H1 (cell line): ENCODE results near the gene COL26A1. TPM values are rescaled to one million over a fixed set of nuclear protein-coding genes. Genes with fewer than 3 reads are reported as not detected.

ENCODE experiments used
- CBX5 ChIP-seq: fragments of 300-800, 300-1000 bp; sonication (generic); IDR thresholded peaks from 2 replicates; pipeline ENCODE4 v1.7.1; 2016; ENCODE audit warnings: antibody characterized with exemption, low read length, low read depth
- CHD1 ChIP-seq: IDR thresholded peaks from 2 replicates; pipeline ENCODE4 v1.6.1; 2012; ENCODE audit warnings: low read depth, low read length, improper control_type of control experiment
- EZH2 ChIP-seq: fragments of 200-600 bp; sonication (generic); IDR thresholded peaks from 2 replicates; pipeline ENCODE4 v1.7.1; 2012; ENCODE audit warnings: low read depth, mild to moderate bottlenecking, moderate library complexity, low read length, inconsistent platforms; ENCODE audit not compliant: severe bottlenecking
- POLR2AphosphoS5 ChIP-seq: IDR thresholded peaks from 2 replicates; pipeline ENCODE4 v1.6.1; 2011; ENCODE audit warnings: low read depth, low read length
- RXRA ChIP-seq: IDR thresholded peaks from 2 replicates; pipeline ENCODE4 v1.6.1; 2011; ENCODE audit warnings: low read depth, mild to moderate bottlenecking, low read length, moderate library complexity; ENCODE audit not compliant: insufficient read depth
- SIN3A ChIP-seq, 2 experiments: IDR thresholded peaks in 1 of 2; conservative IDR thresholded peaks in 1 of 2; 2 replicates each; pipeline ENCODE4 v1.6.1; 2011 to 2012; ENCODE audit warnings: low read length in 2 of 2, improper control_type of control experiment in 1 of 2, low read depth in 1 of 2, mild to moderate bottlenecking in 1 of 2
- SIX5 ChIP-seq: IDR thresholded peaks from 2 replicates; pipeline ENCODE4 v1.6.1; 2011; ENCODE audit warnings: mild to moderate bottlenecking, low read depth, low read length
- TBP ChIP-seq: IDR thresholded peaks from 2 replicates; pipeline ENCODE4 v1.6.1; 2011; ENCODE audit warnings: low read depth, low read length, improper control_type of control experiment
- ZNF274 ChIP-seq: IDR thresholded peaks from 2 replicates; pipeline ENCODE4 v1.7.0; 2012; ENCODE audit warnings: low read length, borderline replicate concordance; ENCODE audit errors: extremely low read depth
- polyA plus RNA-seq, 7 experiments: library from polyadenylated mRNA; depleted of rRNA in 3 of 7; stranded (reverse) in 5 of 7; unstranded in 2 of 7; fragments of >200 nt in 5 of 7; fragments of 200-250 nt in 2 of 7; gene quantifications; 1 replicate in 5 of 7; 2 replicates in 1 of 7; 4 replicates in 1 of 7; pipeline versions ENCODE4 v1.2.1 to v1.2.3, GENCODE V29; 2011 to 2013; ENCODE audit warnings: missing spikeins in 2 of 7, mixed read lengths in 2 of 7
- total RNA-seq: library from RNA; stranded (reverse); fragmentation: NEBNext Ultra II Directional; extraction: Animal tissue kit (Norgen Biotek cat#: 25700); gene quantifications from 2 replicates; pipeline ENCODE4 v1.2.1, GENCODE V29; 2021

The COL26A1 gene
- total and polyA plus RNA-seq, 2 of the 8 experiments (the other 6 are each of a cell fraction or from before 2014, with no cell fraction given): 51.1 to 68.8 TPM

DNA sequence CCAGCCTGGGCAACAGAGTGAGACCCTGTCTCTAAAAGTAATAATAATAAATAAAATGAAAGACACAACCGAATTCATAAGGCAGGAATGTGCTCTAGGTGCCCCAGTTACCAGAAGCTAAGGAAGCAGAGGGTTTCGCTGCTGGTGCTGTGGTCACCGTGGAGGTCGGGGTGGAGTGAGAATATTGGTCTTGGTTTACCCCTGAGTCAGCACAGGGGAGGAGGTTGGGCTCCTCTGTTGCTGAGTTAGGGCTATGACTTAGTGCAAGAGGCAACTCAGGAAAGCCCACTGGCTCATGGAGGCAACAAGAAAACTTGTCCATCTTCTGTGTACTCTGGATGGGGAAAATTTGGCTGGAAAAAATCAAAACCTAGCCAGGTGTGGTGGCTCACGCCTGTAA lies 149.3 kb downstream of the COL26A1 start (continued):
- TF ChIP-seq CBX5 (no peak), EZH2 (no peak), POLR2AphosphoS5 (no peak), CHD1 (no peak), SIN3A (conservative IDR thresholded peaks at IDR 0.05 in 1 of 2, IDR thresholded peaks at IDR 0.05 in 1 of 2; ENCODE audit: low read depth in 1 of 2, low read length in 2 of 2) (no peak), ZNF274 (no peak), RXRA (no peak), TBP (no peak), SIX5 (no peak)
- TF ChIP-seq, all 59 proteins: peak for 0
